ENCODE results near the gene CAMKMT.

DNA sequence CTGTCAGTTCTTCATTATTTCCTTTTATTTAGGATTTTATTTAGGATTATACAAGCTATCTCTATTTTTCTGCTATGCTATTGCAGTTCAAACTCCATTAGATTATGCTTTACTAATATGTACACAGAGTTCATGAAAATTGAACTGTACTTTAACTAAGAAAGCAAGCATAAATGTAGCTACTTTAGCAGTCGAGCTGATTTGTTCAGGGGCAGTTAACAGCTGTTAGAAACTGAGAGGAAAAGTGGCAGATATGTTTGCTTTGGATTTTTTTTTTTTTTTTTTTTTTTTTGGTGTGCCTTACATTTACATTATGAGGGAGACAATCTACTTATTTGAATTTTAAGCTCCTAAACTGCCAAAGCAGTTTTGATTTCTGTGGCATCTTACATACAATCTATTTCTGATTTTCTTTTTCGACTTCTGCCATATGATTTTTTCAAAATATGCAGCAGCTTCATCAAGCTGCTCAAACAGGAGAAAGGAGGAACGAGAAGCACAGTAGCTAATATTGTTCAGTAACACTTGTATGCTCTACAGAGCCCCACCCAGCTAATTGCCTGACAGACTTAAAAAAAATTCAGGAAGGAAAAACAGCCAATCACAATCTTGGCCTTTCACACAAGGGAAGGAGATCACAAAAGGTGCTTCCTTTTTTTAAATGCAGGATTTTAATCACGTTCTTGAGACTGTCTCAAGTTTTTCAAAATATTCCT is 346.4 kb downstream of the CAMKMT start:
- TF ChIP-seq EZH2 (IDR thresholded peaks at IDR 0.05; ENCODE audit: borderline replicate concordance, insufficient read depth, low read depth, low read length, poor library complexity, severe bottlenecking) = no peak
- no peak for TF ChIP-seq CTCF (IDR thresholded peaks at IDR 0.05)

Data from B cell (primary cell).